GM21825 (cell line): ENCODE measurements around the gene PCBP3.

ENCODE experiments used
- ATAC-seq: cut with Tn5 transposase; IDR thresholded peaks from one replicate; pipeline ENCODE4 v1.9.1; 2021; ENCODE audit warnings: mild to moderate bottlenecking, moderate library complexity; ENCODE audit not compliant: unreplicated experiment

Gene PCBP3

DNA sequence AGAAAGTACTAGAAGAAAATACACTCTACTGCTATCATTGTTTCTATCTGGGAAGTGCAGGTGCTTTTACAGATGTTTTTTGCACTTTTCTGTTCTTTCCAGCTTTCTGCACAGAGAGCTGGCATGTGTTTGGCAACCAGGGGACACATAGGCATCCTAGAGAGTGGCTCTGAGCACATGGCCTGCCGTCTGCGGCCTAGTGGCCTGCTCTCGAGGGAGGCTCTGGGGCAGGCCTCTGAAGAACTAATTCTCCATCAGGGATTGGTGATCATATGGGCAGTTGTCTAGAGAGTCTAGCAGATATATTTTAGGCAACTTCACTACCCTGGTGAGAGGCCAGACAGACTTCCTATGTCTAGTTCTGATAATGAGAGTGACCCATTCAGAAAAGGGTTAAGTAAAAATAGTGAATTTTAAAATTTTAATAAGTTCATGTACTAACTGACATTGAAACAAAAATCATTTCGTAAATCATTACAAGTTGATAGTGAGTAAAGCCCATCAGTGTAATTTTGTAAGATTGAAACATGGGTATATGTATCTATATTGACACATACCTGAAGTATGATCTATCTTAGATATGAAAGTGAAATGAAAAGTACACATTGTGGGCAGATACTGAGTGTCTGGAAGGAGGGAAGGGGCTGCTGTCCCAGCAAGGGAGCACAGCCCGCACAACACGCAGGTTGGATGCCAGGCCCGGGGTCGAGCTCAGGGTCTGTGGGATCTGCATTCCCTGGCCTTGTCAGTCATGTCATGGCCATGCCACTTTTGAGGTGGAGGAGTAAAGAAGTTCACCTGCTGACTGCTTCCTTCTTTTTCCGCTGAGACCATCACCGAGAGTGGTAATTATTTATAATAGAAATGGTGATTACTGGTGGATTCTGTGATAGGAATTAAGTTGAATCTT lies 79.8 kb downstream of the PCBP3 start:
- no peak for ATAC-seq

DNA sequence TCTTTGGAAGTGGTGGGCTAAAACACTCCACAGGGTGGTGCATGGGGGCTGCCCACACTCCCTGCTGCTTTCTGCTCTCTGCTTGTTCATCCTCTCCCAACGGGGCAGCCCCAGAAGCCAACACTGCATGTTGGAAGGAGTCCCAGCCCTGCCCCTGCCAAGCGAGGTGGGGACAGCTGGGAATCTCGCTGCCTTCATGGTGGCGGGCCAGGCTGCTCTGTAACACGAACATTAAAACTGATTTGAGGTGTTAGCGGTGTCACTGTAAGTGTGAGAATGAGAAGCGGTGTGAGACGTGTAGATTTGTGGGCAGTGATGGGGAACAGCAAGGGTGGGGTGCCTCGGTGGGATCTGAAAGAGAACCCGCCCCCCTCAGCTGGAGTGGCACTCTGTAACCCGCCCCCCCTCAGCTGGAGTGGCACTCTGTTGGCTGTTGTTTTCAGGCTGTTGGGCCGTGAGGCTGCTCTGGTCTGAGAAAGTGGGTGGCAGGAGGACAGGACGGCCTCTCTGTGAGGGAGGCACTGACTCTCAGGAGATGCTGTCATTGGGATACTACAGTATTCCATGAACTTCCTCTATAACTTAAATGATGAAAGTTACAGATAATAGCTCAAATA lies 80.9 kb downstream of the PCBP3 start:
- no peak for ATAC-seq

DNA sequence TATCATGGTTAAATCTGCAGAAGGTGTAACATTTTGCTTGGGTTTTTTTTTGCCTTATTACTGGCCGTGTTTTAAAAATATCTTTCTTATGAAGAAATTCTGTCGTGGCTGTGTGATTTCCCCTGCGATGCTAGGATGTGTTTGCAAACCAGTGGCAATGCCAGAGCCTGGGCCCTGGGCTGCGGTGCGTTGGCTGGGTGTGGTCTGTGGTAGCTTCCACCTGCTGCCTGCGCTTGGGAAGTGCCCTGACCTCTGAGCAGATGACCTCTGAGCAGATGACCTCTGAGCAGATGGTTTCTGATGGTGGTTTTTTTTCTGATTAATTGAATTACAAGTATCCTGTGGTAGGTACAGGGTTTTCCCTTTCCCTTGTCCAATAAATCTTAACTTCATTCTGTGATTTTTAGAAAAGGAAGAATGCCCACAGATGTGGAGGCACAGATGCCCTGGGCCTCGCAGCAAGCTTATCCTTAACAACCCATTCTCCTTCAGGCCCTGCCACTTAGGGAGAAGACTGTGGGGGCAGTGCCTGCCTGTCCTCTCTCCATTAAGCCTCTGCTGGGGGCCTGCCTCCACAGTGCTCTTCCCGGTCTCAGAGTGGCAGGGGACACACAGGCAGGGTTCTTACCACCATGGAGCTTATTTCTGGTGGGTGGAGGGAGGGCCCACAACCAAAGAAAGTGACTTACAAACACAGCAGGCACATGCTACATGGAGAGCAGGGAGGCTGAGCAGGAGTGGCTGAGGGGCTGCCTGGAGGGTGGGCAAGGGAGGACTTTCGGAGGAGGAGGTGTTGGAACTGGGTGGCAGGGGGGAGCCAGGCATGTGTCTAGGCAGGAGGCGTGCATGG lies 81.7 kb downstream of the PCBP3 start:
- no peak for ATAC-seq

DNA sequence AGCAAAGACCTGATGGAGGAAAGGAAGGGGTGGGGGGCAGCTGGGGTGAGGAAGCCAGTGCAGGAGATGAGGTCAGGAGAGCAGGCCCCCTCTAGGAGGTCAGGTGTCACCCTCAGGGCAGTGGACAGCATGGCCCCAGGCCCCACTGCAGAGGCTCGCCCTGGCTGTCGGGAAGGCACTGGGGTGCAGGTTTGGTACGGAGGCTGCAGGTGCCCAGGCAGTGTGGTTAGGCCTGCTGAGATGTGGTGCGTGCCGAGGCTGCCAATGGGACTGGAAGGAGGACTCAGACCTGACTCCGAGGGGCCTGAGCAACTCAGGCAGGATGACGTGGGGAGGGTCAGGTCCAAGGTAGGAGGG lies 82.3 kb downstream of the PCBP3 start:
- ATAC-seq: no peak

DNA sequence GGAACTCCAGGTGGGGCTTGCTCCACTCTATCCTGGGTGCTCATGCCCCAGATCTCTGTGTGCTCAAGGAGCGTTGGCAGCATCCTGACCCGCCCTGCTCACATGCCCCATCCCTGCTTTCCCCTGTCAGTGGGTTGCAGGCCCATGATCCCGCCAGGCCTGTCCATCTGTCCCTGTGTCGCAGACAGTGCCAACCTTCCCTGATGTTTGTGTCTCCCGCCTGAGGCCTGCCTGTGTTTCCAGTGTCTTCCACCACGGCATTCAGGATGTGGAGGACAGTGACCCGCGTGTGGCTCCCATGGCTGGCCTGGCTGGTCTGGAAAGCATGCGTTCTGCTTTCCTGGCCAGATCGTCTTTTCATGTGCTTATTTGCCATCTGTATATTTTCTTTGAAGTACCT lies 82.9 kb downstream of the PCBP3 start:
- ATAC-seq: no peak

DNA sequence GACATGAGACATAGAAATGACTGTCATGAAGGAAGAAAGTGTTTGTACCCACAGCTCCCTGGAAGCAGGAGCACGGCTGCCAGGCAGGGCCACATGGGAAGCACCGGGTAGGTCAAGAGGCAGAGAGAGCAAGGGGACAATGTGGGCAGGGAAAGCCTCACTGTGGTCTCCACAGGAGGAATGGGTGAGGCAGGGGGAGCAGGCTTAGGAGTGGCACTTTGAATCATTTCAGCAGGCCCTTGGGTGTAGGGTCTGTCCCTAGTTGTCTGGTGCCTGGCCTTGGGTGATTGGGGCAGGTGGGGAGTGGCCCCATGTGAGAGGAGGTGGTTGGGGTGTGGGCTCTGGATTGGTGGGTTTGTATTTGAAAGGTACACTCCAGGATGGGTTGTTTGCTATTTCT lies 83.9 kb downstream of the PCBP3 start:
- no peak for ATAC-seq

DNA sequence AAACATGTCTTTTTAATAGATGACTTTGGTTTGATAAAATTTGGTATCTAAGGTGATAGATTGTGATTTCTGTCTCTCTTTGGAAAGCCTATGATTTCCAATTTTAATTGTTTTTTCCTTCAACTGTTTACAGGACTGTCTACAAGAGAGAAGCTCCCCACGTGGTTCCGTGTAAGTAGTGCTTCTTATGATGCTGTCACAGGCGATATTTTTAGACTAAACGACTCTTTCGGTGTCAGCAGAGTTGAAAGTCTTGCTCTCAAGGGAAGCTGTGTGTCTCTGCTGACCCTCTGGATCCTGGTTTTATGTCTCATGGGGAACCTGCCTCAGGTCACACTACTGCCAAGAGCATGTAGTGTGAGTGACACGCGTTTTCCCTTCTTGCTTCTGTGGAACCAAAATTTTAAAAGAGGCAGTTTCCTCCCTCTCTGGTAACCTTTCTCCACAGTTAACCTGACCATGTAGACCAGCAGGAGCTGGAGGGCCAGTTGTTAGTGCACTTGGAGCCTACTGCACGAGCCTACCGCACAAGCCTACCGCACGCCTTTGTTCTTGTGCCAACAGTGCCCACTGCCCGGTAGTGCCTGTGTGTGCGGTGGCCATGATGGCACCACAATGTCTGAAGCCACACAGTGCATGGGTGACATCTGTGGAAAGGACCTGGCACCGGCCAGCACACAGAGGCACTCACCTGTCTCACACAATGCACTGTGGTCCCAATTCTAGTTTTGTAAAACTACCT lies 91.9 kb downstream of the PCBP3 start:
- ATAC-seq: no peak

DNA sequence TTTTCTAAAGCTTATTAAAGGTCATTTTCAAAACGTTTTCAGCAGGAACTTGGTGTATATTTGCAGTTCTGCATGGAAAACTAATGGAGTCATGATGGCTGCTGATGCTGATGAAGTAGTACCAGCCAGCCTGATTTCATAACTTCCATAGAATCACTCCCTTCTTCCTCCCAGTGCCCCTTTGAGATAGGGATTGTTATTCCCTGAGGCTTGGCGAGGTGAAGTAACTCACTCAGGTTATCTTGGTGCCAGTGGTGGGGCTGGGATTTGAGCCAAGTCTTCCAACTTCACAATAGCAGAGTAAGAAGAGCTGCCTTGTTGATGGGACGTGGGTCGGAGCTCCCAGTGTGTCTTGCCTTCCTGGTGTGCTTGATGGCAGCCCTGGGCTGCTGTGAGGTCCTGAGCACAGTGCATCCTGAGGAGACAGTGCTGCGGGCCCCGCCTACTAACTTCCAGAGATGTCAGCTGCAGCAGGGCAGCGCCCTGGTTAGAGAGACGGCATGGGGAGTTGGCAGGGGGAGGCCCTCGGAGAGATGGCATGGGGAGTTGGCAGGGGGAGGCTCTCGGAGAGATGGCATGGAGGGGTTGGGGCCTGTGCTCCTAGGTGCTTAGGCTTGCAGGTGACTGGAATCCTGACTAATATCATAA lies 92.6 kb downstream of the PCBP3 start:
- ATAC-seq: no peak

DNA sequence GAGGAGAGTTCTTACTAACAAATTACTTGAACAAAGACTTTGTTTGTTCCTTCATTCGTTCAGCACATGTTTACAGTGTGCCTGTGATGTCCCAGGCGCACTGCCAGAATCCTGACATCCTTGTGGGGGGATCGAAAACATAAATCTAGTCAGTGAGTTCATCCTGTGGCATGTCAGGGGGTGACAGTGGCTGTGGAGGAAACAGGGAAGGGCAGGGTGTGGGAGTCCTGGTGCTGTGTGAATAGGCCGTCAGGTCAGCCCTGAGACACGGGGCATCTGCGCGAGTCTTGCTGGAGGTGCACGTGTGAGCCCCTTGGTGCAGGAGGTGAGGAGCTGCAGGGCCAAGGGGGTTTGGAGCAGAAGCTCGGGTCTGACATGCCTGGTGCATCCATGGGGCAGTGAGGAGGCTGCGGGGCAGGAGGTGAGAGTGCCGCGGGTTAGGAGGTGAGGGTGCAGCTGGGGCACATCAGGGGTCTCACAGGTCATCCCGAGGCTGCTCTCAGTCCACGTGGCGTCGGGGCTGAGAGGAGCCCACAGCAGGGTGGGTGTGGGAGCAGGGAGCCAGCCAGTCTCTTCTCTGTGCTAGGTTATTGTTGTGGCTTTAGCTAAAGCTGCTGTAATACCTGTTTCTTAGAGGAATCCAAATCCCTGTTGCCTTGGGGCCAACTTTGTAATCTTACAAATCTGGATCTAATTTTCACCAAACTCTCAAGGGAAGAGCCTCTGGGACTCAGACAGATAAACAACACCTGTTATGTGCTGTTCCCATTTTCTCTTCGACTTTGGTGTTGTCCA lies 93.4 kb downstream of the PCBP3 start:
- ATAC-seq: no peak

DNA sequence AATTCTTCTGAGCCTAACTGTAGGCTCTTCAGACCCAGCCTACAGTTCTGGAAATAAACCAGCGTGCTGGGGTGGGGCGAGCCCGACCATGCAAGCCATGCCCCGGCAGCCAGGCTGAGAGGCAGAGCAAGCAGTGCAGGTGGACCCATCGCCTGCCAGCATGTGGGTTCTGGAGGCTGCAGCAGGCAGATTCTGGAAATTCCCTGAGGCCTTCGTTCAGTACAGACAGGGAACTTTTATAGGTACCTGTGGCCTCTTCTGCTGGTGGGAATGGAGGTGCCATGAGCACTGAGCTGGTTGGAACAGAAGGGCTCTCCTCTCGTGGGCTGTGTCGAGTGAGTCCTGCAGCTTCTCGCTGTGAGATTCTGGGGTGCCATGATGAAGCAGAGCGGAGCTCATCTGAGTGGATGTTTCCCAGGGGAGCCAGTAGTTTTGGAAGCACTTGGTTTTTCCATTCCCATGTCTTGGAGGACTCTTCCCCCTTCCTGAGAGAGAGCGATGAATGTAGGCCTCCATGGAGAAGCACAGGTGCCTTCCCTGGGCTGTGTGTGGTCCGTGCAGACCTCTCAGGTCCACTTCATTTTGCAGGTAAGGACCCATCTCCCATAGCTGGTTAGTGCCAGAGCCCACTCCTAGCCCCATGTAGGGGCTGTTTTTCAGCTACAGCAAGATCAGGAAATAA lies 94.1 kb downstream of the PCBP3 start:
- ATAC-seq: no peak

DNA sequence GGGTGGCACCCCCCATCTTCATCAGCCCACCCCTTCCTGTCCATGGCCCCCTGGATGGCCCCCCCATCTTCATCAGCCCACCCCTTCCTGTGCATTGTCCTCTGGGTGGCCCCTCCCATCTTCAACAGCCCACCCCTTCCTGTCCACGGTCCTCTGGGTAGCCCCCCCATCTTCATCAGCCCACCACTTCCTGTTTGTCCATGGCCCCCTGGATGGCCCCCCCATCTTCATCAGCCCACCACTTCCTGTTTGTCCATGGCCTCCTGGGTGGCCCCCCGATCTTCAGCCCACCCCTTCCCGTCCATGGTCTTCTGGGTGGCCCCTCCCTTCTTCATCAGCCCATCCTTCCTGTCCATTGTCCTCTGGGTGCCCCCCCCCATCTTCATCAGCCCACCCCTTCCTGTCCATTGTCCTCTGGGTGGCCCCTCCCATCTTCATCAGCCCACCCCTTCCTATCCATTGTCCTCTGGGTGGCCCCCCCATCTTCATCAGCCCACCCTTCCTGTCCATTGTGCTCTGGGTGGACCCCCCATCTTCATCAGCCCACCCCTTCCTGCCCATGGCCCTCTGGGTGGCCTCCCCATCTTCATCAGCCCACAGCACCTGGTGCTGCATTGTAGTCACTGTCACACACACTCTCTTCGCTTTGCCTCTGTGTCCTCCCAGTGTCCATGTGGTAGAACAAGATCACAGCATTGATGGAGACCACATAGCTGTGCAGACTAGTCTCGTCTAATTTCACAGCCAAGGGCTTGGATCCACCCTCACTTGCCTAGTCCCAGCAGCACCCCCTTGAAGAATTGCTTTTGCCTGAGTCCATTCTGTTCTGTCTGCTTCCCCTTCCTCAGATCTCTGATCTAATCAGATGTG lies 95.9 kb downstream of the PCBP3 start:
- ATAC-seq: no peak

DNA sequence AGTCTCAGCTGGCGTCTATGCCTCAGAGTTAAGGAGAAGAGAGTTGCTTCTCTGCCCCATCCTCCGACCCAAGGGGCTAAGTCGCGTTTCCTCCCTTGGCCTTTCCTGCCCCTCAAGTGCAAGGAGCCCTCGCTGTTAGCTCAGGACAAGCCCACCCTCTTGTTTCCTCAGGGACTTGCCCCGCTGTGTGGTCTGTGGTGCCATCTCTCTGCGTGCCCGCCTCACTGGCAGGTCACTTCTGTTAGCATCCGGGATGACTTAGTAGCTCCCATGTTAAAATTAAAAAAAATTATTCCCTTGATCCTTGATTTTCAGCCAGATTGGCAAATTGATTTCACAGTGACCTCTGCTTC lies 96.5 kb downstream of the PCBP3 start:
- ATAC-seq: no peak

DNA sequence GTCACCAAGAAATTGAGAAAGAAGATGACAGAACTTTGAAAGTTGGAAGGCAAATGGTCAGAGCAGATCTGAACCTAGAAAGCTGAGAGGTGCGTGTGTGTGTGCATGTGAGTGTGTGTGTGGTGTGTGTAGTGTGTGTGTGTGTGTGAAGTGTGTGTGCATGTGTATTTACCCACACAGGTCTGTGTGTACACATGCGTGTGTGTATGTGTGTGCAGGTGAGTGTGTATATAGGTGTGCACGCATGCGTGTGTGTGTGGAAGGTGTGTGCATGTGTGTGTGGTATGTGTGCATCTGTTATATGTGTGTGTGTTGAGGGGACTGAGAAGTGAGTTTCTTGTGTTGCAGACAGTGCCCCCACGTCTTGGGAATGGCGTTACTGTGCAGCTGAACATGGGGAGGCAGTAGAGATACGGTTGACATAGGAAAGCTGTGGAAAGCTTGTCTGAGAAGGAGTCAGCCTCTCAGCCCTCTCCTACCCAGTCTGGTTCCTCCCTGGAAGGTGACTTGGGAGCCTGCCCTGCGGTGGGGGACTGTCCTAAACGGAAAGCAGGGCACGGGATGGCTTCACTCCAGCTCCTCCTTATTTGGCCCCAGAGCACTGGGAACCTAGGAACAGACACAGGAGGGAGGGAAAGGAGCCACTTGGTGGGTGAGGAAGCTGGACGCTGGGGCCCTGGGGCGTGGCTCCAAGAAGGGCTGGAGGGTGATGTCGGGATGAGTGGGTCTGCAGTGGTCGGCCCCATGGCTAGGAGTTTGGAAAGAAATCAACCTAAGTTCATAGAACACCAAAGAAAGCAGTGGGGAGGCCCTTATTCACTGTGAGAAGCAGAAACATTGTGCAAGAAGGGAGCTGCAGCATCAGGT lies 97.2 kb downstream of the PCBP3 start:
- no peak for ATAC-seq

DNA sequence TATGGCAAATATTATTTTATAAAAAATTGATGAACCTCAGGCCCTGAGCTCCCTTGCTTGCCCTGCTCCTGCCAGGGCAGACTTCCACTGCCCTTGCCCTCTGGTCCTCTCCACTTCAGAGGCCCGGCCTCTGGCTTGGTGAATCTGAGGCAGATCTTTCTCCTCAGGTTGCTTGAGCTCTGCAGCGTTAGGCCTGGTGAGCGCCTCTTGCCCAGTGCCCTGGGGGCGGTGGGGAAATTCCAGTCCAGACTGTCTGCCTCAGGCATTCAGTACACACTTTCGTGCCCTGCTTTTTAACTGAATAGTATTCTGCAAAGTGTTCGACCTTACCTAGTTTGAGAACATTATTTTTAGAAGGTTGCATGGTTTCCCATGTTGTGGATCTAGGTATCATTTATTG lies 98.2 kb downstream of the PCBP3 start:
- ATAC-seq: no peak

DNA sequence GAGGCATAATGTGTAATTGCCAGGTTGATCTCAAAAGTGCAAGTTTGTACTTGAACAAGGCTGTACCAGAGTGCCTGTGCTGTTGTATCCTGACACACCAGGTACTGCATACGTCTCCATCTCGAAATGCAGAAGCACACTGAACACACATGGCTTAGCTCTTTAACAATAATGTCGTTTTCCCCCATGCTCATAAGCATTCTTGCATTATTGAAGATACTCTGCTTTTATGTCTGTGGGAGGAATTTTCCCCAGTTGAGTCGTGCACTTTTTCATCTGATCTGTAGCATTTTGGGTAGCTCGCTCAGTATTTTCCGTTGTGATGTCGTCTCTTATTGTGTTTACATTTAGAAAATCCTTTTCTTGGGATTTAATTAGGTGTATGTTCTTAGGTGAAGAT lies 98.7 kb downstream of the PCBP3 start:
- ATAC-seq: no peak

DNA sequence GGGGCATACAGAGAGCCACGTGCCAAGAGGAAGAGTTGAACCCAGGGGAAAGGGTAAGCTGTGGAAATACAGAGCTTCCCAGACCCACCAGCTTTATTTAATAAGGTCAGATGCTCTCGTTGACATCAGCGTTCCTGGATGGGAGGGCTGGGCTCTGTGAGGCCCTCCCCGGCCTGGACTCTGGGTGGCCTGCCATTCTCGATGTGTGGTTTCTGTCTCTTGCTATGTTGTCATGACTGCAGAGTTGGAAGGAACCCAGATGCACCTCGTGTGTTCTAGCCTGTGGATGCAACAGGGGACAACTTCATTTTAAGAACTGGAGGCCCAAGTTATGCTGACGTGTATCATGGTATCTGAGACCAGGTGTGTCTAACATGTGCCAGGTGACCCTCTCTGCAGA lies 101.7 kb downstream of the PCBP3 start:
- no peak for ATAC-seq

DNA sequence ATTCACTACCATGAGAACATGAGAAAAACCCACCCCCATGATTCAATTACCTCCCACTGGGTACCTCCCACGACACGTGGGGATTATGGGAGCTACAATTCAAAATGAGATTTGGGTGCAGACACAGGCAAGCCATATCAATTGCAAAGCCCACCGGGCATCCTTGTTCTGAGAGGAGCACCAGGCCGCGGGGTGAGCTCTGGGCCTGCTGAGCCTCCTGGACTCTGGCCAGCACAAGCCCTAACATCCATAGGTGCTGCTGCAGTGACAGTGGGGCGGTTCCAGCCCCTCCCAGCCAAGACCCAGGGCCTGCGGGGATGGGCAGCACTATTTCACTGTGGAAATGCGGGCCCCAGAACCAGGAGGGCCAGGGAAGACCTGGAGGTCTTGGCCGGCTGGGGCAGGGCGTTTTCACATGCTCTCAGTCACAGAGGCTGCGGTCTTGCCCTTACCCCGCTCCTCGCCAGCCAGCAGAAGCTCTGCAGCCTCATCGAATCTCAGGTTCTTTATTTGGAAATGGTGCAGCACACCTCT lies 103.8 kb downstream of the PCBP3 start:
- no peak for ATAC-seq
